Measurements from ENCODE around the gene MYCBP2.
A peak's percentile ranks its signal among the peaks of the same experiment; 100 is the strongest.
"Not testable (repeated sequence)": the region's sequence is repeated elsewhere in the genome, so short reads cannot be mapped to it uniquely, and the experiment has no call there.

The MYCBP2 gene, protein sequence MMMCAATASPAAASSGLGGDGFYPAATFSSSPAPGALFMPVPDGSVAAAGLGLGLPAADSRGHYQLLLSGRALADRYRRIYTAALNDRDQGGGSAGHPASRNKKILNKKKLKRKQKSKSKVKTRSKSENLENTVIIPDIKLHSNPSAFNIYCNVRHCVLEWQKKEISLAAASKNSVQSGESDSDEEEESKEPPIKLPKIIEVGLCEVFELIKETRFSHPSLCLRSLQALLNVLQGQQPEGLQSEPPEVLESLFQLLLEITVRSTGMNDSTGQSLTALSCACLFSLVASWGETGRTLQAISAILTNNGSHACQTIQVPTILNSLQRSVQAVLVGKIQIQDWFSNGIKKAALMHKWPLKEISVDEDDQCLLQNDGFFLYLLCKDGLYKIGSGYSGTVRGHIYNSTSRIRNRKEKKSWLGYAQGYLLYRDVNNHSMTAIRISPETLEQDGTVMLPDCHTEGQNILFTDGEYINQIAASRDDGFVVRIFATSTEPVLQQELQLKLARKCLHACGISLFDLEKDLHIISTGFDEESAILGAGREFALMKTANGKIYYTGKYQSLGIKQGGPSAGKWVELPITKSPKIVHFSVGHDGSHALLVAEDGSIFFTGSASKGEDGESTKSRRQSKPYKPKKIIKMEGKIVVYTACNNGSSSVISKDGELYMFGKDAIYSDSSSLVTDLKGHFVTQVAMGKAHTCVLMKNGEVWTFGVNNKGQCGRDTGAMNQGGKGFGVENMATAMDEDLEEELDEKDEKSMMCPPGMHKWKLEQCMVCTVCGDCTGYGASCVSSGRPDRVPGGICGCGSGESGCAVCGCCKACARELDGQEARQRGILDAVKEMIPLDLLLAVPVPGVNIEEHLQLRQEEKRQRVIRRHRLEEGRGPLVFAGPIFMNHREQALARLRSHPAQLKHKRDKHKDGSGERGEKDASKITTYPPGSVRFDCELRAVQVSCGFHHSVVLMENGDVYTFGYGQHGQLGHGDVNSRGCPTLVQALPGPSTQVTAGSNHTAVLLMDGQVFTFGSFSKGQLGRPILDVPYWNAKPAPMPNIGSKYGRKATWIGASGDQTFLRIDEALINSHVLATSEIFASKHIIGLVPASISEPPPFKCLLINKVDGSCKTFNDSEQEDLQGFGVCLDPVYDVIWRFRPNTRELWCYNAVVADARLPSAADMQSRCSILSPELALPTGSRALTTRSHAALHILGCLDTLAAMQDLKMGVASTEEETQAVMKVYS (N-terminal part only)

DNA sequence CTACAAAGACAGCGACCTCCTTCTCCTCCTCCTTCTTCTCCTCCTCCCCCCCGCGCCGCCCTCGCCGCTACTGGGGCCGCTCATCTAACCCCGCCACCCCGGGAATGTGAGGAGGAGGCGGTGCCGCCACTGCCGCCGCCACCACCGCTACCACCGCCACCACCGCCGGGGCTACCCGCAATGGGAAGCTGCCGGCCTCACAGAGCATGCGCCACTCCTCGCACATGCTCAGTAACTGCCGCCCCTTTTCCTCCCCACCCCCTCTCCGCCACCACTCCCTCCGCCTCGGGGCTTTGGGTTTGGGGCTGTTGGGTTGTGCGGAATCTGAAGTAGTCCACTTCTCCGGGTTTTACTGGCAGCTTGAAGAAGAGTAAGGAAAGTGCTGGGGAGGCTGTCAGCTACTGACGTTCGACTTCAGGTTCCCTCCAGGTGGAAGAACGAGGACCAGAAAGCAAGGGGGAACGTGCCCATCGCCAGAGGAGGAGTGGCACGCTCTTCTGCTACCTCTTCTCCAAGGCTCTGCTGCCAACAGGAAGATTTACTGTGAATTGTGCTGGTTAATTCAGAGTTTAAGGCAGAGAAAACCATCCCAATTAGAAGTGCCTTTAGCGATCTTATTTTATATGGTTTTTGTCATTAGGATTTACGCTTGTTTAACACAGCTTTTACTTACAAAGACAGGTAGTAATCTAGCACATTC lies at the start of gene MYCBP2:
Gene MYCBP2 (minus strand): TSS at position 190 of the 700 bp plus-strand sequence. CDS start 319 bp downstream, outside the sequence.
- DNase-seq = peak; percentile 86

DNA sequence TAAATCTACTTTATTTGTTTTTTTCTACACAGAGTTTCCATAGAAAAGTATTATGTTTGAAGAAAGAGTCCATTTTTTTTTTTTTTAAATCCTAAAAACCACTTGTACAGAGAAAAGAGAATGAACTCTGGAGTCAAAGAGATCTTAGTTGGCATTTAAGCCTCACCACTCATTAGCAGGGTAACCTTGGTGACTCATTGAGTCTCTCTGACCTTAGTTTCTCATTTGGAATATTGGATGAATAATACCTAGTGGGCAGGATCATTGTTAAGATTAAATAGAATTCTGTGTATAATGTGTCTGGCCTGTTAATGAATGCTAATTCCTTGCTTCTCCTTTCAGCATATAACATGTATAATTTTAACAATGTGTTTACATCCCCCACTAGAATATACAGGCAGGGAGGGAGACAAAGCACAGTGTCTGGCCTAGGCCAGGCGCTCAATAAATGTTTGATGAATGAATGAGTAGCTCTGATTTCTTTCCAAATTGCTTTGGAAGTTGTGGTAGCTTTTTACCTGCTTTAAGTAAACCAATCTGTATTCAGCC lies 48.7 kb upstream of the MYCBP2 start:
- DNase-seq = no peak

DNA sequence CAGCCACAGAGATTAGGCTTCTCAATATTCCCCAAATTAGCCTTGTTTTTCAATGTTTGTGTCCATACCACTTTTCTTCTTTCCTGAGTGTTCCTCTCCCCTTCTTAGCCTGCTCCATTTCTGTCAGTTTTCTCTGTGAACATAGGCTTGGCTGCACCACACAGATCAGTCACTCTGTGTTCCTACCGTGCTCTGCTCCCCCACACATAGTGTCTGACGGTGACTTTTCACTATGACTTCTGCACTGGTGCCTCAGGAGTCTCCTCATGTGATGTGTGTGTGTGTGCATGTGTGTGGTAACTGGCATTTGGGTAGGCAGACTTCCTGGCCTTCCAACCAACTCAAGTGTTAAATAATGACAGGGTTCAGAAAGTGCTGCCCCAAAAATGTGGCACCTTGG lies 47.9 kb upstream of the MYCBP2 start:
- DNase-seq = no peak

DNA sequence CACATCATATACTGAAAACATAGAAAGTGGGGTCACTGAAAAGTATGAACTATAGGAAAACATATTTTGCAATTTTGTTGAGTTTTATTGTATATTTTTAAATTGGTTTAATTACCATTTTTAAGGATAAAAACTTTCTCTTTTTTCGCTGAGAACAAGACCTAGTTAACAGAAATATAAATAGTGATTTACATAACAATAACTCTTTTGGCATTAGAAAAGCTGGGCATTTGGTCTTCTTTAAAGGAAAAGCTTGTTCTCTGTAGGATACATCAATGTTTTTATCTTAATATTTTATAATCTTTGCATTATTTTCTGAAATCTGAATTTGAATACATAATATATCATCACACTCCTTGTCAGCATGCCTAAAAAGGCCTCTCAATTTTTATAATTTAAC lies 47.4 kb upstream of the MYCBP2 start:
- no peak for DNase-seq

DNA sequence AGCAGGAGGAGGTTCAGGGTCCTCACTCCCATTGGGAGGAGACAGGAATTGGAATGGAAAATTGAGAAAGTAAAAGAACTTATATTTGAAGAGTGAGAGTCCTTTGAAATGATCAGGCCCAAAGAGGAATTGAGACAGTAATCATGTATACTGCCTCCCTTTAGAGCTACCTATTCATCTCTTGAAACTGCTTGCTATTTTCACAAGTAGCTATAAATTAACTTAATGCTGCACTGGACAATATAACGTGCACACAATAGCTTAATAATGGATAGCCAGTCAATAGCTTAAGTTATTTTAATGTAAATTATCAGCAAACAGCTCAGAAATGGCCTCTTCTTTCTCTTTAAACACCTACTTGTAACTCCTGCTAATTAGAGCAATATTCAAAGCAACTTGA lies 46.6 kb upstream of the MYCBP2 start:
- no peak for DNase-seq

DNA sequence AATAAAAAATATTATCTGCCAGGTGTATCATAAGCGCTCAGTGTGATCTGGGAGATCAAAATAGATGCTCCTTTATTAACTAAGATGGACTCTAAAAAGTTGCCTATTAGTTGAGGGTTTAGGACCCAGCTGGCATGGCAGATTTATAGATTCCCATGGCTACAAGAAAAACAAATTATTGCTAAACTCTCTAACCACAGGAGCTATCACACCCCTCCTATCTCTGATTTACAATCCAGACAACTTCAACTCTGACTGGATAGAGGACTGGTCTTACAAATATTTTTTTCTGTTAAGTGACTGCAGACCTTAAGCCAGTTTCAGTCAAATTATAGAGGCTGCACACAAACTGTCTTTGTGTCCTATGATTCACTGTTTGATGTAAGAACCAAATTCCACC lies 45.4 kb upstream of the MYCBP2 start:
- no peak for DNase-seq

DNA sequence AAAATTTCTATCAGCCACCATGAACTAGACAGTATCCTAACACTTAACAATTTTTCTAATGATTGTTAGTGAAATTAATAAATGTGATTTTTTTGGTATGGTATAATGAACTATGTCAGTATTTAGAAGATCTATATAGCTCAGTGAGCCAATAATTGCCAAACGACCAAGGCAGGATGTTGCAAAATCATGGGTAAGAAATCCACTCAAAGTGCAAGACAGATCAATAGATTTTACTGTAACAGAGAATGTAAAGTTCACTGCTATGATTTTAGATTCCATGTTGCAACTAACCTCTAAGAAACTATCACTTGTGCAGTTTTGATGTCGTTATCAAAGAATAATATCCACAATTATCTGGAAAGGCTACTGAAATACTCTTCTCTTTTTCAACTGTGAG lies 44.0 kb upstream of the MYCBP2 start:
- no peak for DNase-seq

DNA sequence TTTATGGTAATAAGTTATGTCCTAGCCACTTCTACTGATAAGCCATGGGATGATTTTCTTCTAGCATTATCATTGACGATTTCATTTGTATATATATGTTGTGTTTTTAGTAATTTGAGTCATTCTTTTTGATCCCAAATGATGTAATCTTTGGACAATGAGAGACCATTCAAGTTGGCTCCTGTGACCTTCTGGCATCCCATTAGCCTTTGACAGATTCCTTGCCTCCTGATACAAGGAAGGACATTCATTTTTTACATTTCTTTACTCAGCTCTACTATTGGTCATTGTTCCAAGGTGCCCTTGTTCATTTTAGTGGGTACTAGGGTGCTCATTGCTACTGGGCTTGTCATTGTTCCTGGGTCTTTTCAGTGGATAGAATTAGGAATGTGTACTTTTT lies 35.3 kb upstream of the MYCBP2 start:
- DNase-seq = no peak

DNA sequence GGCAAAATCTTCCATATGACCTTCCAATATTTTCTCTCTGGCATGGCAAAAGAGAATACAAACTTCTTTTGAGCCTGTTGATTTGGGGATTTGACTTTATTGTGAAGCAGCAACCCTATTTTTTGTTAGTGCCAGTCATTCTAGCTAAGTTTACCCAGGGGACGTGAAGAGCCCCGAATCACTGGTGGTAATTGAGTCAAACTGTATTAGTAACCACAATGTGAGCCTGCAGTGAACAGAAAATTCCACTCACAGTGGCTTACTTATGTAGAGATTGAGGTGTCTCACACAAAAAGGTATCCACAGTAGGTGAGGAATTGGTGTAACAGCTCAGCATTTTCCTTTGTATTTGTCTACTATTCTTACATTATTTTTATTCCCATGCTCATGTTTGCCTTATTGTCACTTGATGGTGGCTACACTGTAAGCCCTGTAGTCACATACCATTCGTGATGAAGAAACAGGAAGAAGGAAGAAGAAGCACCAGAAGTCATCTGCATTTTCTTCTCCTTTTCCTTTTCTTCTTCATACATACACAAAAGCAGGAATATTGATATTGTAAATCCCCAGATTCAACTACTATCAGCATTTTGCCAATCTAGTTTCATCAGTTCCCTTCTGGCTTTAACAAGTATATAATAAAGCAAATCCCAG lies 33.3 kb upstream of the MYCBP2 start:
- DNase-seq = no peak

DNA sequence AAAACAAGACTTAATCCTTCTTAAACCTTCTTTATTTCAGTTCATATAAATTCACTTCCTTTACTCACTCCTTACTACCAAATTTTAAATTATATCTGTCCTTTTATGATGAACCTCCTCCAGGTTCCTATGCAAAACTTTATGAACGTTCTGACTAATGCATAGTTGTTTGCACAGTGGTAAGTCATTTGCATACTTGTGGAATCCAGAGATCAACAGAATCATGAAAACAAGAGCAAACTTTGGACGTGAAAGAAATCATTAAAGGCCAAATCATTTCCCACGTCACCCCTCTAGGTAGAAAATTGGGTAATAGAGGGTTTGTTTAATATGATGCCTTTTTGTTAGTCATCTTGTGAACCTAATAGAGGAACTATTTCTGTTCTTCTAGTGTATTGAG lies 32.3 kb upstream of the MYCBP2 start:
- no peak for DNase-seq

DNA sequence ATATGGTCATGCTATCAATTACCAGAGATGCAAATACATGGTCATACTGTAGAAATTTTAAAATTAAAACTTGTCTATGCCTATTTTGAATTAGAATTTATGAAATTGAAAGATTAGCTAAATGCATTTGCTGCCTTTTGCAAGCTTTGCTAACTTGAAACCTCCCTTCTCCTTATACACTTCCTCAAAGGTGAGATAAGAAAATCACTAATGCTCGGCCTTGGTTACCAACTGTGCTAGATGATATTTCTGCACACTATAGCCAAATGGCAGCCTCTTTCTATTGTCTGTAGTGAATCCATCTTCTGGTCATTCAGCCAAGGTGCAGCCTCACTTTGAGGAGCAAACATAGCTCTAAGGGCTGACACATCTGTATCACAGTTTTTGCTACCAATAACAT lies 31.1 kb upstream of the MYCBP2 start:
- no peak for DNase-seq

DNA sequence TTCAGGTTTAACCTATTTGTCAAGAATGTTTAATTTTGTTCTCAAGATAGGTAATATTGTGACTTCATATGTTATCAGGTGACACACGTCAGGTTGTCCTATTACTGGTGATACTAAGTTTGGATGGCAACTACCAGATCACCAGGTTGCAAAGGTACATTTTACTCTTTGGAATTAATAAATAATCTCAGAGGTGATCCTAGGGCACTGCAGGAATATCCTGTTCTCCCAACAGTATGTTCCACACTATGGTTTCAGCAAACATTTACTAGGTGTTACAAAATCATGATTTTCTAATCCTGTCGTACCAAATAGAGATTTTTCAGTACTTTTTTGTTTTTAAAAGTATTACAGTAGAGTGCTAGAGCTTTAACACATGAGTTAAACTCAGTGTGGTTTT lies 29.3 kb upstream of the MYCBP2 start:
- no peak for DNase-seq

DNA sequence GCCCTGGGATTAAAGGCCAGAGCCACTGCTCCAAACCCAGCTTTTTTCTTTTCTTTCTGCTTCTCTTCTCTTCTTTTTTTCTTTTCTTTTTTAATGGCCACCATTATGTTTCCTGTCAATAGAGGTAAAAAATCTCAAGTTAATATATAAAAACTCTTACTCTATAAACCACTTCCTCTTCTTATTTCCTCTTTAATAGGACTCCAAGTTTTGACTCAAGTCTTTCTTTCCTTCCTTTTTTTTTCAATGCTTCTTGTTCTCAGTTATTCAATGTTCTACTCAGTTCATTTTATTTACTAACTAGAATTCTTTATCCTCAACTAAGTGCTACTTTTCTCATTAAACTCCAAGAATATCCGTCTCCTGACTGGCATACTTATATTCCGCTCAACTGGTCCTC lies 27.1 kb upstream of the MYCBP2 start:
- DNase-seq = no peak

DNA sequence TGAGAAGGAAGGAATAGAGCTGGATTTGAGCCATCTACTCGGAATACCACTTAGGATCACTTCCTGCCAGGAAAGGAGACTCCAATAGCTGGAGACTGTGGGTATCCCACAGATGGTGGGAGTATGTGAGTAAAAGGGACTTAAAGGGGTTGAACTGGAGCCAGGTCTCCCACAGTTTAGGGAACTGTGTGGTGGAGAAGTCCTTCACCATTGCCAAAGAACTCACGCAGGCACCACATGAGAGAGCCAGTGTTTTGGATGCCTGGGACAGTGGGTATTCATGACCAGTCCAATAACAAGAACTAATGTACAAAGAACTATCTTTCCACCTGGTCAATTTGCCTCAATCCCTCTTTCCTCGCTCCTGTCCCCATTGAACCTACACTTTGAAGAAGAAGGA lies 24.4 kb upstream of the MYCBP2 start:
- no peak for DNase-seq

DNA sequence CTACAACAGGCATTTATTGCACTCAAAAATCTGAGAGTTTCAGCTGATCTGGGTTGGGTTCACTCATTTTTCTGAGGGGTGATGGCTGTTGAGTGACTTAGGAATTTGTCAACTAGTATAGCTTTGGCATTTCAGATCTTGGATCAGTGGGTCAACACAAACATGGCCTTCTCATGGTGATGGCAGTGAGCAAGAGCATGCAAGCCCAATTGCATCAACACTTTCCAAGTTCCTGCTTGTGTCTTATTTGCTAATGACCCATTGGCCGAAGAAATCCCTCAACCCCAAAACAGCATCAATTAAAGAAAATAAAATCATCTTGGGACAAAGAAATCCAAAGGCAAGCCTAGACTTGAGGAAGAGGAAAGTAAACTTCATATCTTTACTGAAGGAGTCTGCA lies 23.9 kb upstream of the MYCBP2 start:
- DNase-seq = no peak

DNA sequence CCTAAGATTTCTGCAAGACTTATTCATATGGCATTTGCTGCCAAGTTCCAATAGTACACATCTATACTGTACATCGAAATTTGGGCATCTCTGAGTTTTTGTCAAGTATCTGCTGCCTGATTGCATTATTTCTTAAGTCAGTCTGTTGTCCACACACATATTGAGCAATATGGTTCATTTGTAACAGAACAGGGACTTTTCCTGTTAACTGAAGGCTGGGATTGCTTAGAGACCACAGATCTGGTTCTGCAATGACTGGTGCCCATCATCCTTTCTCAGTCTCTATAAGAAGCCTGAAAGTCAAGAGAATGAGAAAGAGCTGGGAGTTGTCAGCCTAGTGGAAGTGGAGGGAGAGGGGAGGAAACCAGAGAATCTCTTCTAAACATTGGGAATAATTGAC lies 22.5 kb upstream of the MYCBP2 start:
- no peak for DNase-seq

DNA sequence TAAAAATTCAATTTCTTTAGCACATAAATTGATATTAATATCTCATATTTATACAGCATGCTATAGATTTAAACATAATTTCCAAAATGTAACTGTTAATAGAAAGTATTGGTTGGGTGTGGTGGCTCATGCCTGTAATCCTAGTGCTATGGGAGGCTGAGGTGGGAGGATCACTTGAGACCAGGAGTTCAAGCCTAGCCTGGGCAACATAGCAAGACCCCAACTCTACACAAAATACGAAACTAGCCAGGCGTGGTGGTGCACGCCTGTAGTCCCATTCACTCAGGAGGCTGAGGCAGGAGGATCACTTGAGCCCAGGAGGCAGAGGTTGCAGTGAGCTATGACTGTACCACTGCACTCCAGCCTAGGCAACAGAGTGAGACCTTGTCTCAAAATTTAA lies 20.5 kb upstream of the MYCBP2 start:
- DNase-seq = not testable (repeated sequence)

DNA sequence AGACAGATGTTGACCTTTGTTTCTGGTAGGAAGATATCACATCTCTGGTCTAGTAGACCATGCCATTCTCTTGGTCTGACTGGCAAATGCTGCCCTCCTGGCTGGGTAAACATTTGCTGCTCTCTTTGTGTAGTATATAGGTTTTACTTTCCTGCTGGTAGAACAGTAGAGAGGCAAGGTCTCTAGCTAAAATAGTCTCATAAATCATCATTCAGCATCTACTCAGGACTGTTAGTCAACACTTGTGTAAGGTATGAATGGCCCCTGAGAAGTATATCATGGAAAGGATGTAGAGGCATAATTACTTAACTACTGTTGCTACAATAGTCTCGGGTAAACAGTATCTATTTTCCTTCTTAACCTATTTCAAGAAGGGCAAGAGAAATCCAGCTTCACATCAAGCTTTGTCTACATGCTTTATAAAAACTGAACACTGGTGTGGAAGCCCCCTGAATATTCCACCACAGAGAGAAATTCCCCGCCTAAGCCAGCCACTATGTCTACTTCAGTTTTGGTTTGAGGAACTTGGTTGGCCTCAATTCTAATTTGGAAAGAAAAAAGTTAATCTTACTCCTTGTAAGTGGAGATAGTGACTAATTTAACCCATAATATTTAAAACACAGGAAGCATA lies 18.4 kb upstream of the MYCBP2 start:
- no peak for DNase-seq

DNA sequence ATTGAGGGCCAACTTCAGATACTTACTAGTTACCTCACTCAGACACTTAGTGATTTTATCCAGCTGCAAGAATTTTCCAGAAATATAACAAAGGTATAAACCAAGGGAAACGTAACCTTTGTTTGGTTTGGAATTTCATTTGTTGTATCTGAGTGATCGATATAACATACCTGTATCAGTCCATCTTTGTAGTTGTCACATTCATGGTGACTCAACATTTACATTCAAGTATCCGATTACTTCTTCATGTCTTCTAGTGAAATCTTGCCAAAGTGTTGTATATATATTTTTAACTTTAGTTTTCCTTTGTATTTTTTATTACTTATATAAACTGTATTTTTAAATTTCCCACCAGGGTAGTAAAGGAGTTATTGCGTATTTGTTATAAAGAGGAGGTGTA lies 16.9 kb upstream of the MYCBP2 start:
- DNase-seq = no peak

DNA sequence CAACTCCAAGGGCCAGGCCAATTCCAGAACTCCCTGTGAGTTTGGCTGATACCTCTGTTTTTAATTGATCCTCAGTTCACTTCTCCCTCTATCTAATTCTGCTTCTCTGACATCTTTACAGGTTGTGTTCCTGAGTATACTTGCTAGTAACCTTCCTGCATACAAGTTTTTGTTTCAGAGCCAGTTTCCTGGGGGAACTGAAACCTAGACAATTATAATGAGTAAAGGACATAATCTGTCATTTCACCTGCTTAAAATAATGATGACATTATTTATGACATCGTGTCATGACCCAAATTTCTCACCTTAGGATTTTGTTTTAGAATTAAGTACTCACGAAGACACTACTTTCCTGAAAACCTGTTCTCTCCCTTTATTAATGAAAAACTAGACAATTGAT lies 12.5 kb upstream of the MYCBP2 start:
- DNase-seq = no peak

DNA sequence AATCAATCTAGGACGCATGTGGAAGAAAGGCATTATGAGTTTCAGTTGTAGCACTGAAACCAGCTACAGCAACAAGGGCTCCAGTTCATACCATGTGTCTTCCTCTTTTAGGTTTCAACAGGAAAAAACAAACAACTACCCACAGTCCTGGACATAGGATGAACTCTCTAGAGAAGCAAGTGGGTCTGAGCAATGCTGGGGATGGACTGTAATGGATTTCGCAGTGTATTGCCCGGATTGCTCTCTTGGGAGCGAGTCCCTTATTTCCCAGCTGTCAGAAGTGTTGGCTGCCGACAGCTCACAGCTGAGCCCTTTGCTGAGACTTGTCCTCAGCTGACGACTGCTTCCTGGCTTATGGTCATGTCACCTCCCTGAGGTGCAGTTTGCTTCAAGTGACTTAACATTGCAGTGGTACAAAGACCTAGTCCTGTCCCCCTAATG lies 12.1 kb upstream of the MYCBP2 start:
- no peak for DNase-seq

Data from 8988T (cell line).